HCT116 (cell line): Measurements from ENCODE around the gene DGCR8. TPM values are rescaled to one million over a fixed set of nuclear protein-coding genes. Genes with fewer than 3 reads are reported as not detected.

Experiments
- ATAC-seq: fragments of 200-7000 bp; cut with Tn5 transposase; 2 replicates; pipeline ENCODE4 v1.9.1; 2020; ENCODE audit warnings: mild to moderate bottlenecking, moderate library complexity
- BruUV-seq: library from RNA; stranded (reverse); fragments of 400-500 nt; replicated peaks from 2 replicates; lab custom pipeline; 2021; lab: Mats Ljungman, UMichigan
- CTCF ChIA-PET: fragments of 300-600 bp; sonication (Branson Sonifier 250); formaldehyde crosslinking; loops from one replicate; lab custom pipeline; 2021; ENCODE audit warnings: antibody characterized with exemption; lab: Charles Lee
- POLR2A ChIA-PET: fragments of 300-600, 350-600 bp; sonication (Branson Sonifier 250); formaldehyde crosslinking; loops from one replicate; lab custom pipeline; 2021; ENCODE audit warnings: antibody characterized with exemption; lab: Charles Lee
- RAD21 ChIA-PET, 2 experiments: fragments of 300-600 bp; sonication (Branson Sonifier 250); formaldehyde crosslinking; loops; one replicate each; lab custom pipeline; 2023; ENCODE audit warnings: low total read pairs in 2 of 2; ENCODE audit not compliant: uncharacterized antibody in 2 of 2, unreplicated experiment in 2 of 2, low non-redundant PET in 1 of 2; lab: Charles Lee
- DNase-seq: peaks from one replicate; pipeline ENCODE4 v3.0.0-alpha.2; 2010; ENCODE audit warnings: low read depth, low spot score
- H2AFZ ChIP-seq: fragments of 200-600 bp; shearing (Covaris generic), sonication (generic); 2 replicates; pipeline ENCODE4 v1.6.1; 2017; ENCODE audit warnings: low read depth, mixed run types, mixed read lengths, antibody characterized with exemption, low read length; ENCODE audit not compliant: poor library complexity, severe bottlenecking
- H3K27ac ChIP-seq: 2 replicates; pipeline ENCODE4 v1.5.1; 2012; ENCODE audit warnings: low read depth, low read length
- H3K27me3 ChIP-seq: fragments of 200-600 bp; sonication (generic); 2 replicates; pipeline ENCODE4 v1.6.1; 2016; ENCODE audit warnings: mixed run types, low read length, mixed read lengths; ENCODE audit not compliant: insufficient read depth
- H3K36me3 ChIP-seq, 2 experiments: fragments of 200-500 bp in 1 of 2; fragments of 200-600 bp in 1 of 2; sonication (Bioruptor generic) in 1 of 2; sonication (generic) in 1 of 2; 2 replicates each; pipeline versions ENCODE4 v1.5.1 to v1.6.1; 2014 to 2016; ENCODE audit warnings: low read length in 2 of 2, inconsistent platforms in 1 of 2, mixed read lengths in 1 of 2, mixed run types in 1 of 2; ENCODE audit not compliant: insufficient read depth in 2 of 2, control insufficient read depth in 1 of 2
- H3K4me1 ChIP-seq, 2 experiments: fragments of 200-600 bp in 1 of 2; sonication (generic) in 1 of 2; 2 replicates each; pipeline versions ENCODE4 v1.5.1 to v1.6.1; 2012 to 2017; ENCODE audit warnings: low read length in 2 of 2, inconsistent platforms in 1 of 2, mild to moderate bottlenecking in 1 of 2, mixed read lengths in 1 of 2, mixed run types in 1 of 2, moderate library complexity in 1 of 2; ENCODE audit not compliant: insufficient read depth in 2 of 2, control insufficient read depth in 1 of 2
- H3K4me2 ChIP-seq: fragments of 200-600 bp; sonication (generic); 2 replicates; pipeline ENCODE4 v1.6.1; 2017; ENCODE audit warnings: mixed run types, low read length, mixed read lengths
- H3K4me3 ChIP-seq, 2 experiments: fragments of 200-600 bp in 1 of 2; sonication (generic) in 1 of 2; replicated peaks in 1 of 2; 2 replicates each; pipeline ENCODE4 v1.5.1; 2011 to 2016; ENCODE audit warnings: low read length in 2 of 2, control low read depth in 1 of 2, low read depth in 1 of 2, mild to moderate bottlenecking in 1 of 2, mixed read lengths in 1 of 2, mixed run types in 1 of 2
- H3K79me2 ChIP-seq: fragments of 200-600 bp; sonication (generic); 2 replicates; pipeline ENCODE4 v1.6.1; 2017; ENCODE audit warnings: mild to moderate bottlenecking, mixed run types, low read length, moderate library complexity, mixed read lengths; ENCODE audit not compliant: insufficient read depth
- H3K9ac ChIP-seq: fragments of 200-600 bp; sonication (generic); 2 replicates; pipeline ENCODE4 v1.6.1; 2016; ENCODE audit warnings: low read length, mixed read lengths
- H3K9me2 ChIP-seq: fragments of 200-600 bp; sonication (generic), shearing (Covaris generic); 2 replicates; pipeline ENCODE4 v1.6.1; 2017; ENCODE audit warnings: mixed run types, mild to moderate bottlenecking, moderate library complexity; ENCODE audit not compliant: insufficient read depth
- H3K9me3 ChIP-seq, 2 experiments: fragments of 200-500 bp in 1 of 2; fragments of 200-600 bp in 1 of 2; sonication (Bioruptor generic) in 1 of 2; sonication (generic) in 1 of 2; 2 replicates each; pipeline ENCODE4 v1.6.1; 2014 to 2017; ENCODE audit warnings: low read length in 2 of 2, mixed read lengths in 2 of 2, inconsistent platforms in 1 of 2, low read depth in 1 of 2, mild to moderate bottlenecking in 1 of 2, mixed run types in 1 of 2, moderate library complexity in 1 of 2; ENCODE audit not compliant: control insufficient read depth in 1 of 2, insufficient read depth in 1 of 2
- H4K20me1 ChIP-seq: fragments of 200-600 bp; sonication (generic), shearing (Covaris generic); 2 replicates; pipeline ENCODE4 v1.6.1; 2017; ENCODE audit warnings: mixed run types, mild to moderate bottlenecking, moderate library complexity; ENCODE audit not compliant: insufficient read depth
- CEBPB ChIP-seq: IDR thresholded peaks from 2 replicates; pipeline ENCODE4 v1.6.1; 2012; ENCODE audit warnings: low read depth
- EZH2 ChIP-seq: fragments of 200-600 bp; sonication (generic); IDR thresholded peaks from 2 replicates; pipeline ENCODE4 v1.6.1; 2017; ENCODE audit warnings: antibody characterized with exemption, mixed run types
- FOSL1 ChIP-seq: IDR thresholded peaks from 2 replicates; pipeline ENCODE4 v1.6.1; 2012; ENCODE audit warnings: low read depth
- JUND ChIP-seq: IDR thresholded peaks from 2 replicates; pipeline ENCODE4 v1.6.1; 2012
- MAX ChIP-seq: IDR thresholded peaks from 2 replicates; pipeline ENCODE4 v1.6.1; 2012
- RAD21 ChIP-seq: IDR thresholded peaks from 2 replicates; pipeline ENCODE4 v1.6.1; 2012; ENCODE audit warnings: low read depth, mild to moderate bottlenecking
- REST ChIP-seq: IDR thresholded peaks from 2 replicates; pipeline ENCODE4 v1.6.1; 2012; ENCODE audit warnings: low read depth
- SIN3A ChIP-seq: IDR thresholded peaks from 2 replicates; pipeline ENCODE4 v1.6.1; 2012; ENCODE audit warnings: low read depth
- SP1 ChIP-seq: IDR thresholded peaks from 2 replicates; pipeline ENCODE4 v1.6.1; 2012; ENCODE audit warnings: low read depth
- SRF ChIP-seq: IDR thresholded peaks from 2 replicates; pipeline ENCODE4 v1.6.1; 2012; ENCODE audit warnings: low read depth
- TCF7L2 ChIP-seq: IDR thresholded peaks from 2 replicates; pipeline ENCODE4 v1.7.0; 2011; ENCODE audit warnings: borderline replicate concordance, inconsistent platforms; ENCODE audit not compliant: insufficient read depth, insufficient read length; ENCODE audit errors: extremely low read depth
- YY1 ChIP-seq: IDR thresholded peaks from 2 replicates; pipeline ENCODE4 v1.6.1; 2011; ENCODE audit warnings: low read length, low read depth, moderate library complexity, mild to moderate bottlenecking; ENCODE audit not compliant: insufficient replicate concordance; ENCODE audit errors: extremely low read depth
- ZBTB33 ChIP-seq: IDR thresholded peaks from 2 replicates; pipeline ENCODE4 v1.6.1; 2011; ENCODE audit warnings: mild to moderate bottlenecking, low read length, moderate library complexity; ENCODE audit not compliant: insufficient replicate concordance; ENCODE audit errors: extremely low read depth
- intact Hi-C: fragments of 100-400 bp; cut with micrococcal nuclease; formaldehyde crosslinking; loops from 2 replicates; pipeline ENCODE4 v1.10.0; 2022
- total RNA-seq: library from RNA; stranded (reverse); gene quantifications from one replicate; pipeline ENCODE4 v1.2.1, GENCODE V29; 2021; ENCODE audit not compliant: unreplicated experiment

Gene DGCR8
- total RNA-seq, 1 experiment from 2014 or later = 43.8 TPM

GRCh38 chr22:20127869-20128618 is 48.0 kb downstream of the DGCR8 start:
- RAD21 ChIA-PET = no interaction called here
- H3K9me3 ChIP-seq = no peaks in the 10 kb centered on the region
- peaks cover 19 to 34% of the 10 kb centered on the region in 2 experiments; a peak in 3 of 4 replicates for H3K36me3 ChIP-seq
- no peak overlapping the region for H3K4me3 ChIP-seq
- DNase-seq = no peak
- H3K4me2 ChIP-seq = no peak overlapping the region
- H3K27ac ChIP-seq = no peak overlapping the region
- no TSS peak for BruUV-seq
- no peaks in the 10 kb centered on the region for H3K9me2 ChIP-seq
- ATAC-seq = no peak
- no peak for TF ChIP-seq SRF
- TF ChIP-seq ZBTB33 = no peak
- no peak for TF ChIP-seq FOSL1
- TF ChIP-seq SP1 = no peak
- TF ChIP-seq TCF7L2 = no peak
- TF ChIP-seq MAX = no peak
- TF ChIP-seq YY1 = no peak
- TF ChIP-seq JUND = no peak
- TF ChIP-seq SIN3A = no peak
- TF ChIP-seq CEBPB = no peak
- TF ChIP-seq REST = no peak
- TF ChIP-seq RAD21 = no peak
- no peak for TF ChIP-seq EZH2
- TF ChIP-seq, all 23 proteins: peak for 0
- no peak overlapping the region for H3K9ac ChIP-seq
- POLR2A ChIA-PET = no interaction called here
- peaks cover 10 to 22% of the 10 kb centered on the region in 2 experiments; a peak in 3 of 4 replicates for H3K4me1 ChIP-seq
- H2AFZ ChIP-seq = no peak overlapping the region
- peaks cover 30% of the 10 kb centered on the region for H3K79me2 ChIP-seq
- no peaks in the 10 kb centered on the region for H4K20me1 ChIP-seq
- CTCF ChIA-PET = no interaction called here
- intact Hi-C loops = no loop called here
- H3K27me3 ChIP-seq = no peaks in the 10 kb centered on the region
